GM13977 (cell line): Measurements from ENCODE around the gene DCC.
"Not testable (repeated sequence)": the region's sequence is repeated elsewhere in the genome, so short reads cannot be mapped to it uniquely, and the experiment has no call there.

ENCODE experiments used
- DNase-seq: peaks from one replicate; pipeline ENCODE4 v3.0.0; 2012; ENCODE audit warnings: low spot score
- in situ Hi-C: fragments of 300-500 bp; cut with MboI; formaldehyde crosslinking; loops from one replicate; pipeline ENCODE4 v1.12.0; 2022; ENCODE audit warnings: low sequenced_read_pairs, low pct_unique_long_range_greater_than_20kb, mixed read lengths, inconsistent platforms; ENCODE audit not compliant: unreplicated experiment
- TF ChIP-seq, protein P1 (sequence below): IDR thresholded peaks from 2 replicates; pipeline ENCODE4 v1.5.1; 2012; ENCODE audit warnings: mild to moderate bottlenecking, control low read depth; ENCODE audit not compliant: insufficient read depth; ENCODE audit errors: extremely low read depth, missing control alignments

DCC gene

DNA sequence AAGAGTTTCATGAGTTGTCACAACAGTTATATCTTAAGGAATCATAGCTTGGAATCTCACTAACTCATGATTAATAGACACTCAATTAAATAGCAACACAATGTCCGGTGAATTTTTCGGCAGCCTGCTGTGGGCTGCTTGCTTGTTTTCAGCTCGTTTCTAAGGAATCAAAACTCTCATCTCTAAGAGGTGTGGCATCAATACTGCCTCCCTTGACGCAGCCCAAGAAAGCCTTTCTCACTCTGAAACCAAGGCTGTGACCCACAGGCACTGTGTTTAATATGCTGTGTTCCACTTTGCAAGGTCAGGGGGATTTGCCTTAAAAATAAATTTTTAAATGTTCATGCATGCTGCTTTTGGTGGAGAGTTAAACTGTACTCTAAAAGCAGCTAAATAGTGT is 5.4 kb downstream of the DCC start:
- in situ Hi-C loops, result no loop called here
- DNase-seq, result no peak
- TF ChIP-seq, protein P1, sequence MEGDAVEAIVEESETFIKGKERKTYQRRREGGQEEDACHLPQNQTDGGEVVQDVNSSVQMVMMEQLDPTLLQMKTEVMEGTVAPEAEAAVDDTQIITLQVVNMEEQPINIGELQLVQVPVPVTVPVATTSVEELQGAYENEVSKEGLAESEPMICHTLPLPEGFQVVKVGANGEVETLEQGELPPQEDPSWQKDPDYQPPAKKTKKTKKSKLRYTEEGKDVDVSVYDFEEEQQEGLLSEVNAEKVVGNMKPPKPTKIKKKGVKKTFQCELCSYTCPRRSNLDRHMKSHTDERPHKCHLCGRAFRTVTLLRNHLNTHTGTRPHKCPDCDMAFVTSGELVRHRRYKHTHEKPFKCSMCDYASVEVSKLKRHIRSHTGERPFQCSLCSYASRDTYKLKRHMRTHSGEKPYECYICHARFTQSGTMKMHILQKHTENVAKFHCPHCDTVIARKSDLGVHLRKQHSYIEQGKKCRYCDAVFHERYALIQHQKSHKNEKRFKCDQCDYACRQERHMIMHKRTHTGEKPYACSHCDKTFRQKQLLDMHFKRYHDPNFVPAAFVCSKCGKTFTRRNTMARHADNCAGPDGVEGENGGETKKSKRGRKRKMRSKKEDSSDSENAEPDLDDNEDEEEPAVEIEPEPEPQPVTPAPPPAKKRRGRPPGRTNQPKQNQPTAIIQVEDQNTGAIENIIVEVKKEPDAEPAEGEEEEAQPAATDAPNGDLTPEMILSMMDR, result no peak

DNA sequence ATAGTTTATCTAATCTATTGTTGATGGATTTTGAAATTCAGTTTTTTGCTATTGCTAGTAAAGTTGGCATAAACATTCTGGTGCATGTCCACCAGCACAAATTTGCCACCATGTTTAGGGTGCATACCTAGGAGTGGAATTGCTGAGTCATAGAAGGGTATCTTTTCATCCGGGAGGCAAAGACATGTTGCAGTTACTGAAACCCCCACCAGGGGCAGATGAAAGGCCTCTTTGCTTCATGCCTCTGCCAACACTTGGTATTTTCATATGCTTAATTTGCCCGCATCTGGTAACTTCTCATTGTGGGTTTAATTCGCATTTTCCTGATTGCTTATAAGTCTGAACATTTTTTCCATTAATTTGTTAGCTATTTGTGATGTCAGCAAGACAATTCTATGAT is 8.2 kb downstream of the DCC start:
- no peak for DNase-seq
- in situ Hi-C loops, result no loop called here
- TF ChIP-seq, protein P1, result peak; percentile 23

DNA sequence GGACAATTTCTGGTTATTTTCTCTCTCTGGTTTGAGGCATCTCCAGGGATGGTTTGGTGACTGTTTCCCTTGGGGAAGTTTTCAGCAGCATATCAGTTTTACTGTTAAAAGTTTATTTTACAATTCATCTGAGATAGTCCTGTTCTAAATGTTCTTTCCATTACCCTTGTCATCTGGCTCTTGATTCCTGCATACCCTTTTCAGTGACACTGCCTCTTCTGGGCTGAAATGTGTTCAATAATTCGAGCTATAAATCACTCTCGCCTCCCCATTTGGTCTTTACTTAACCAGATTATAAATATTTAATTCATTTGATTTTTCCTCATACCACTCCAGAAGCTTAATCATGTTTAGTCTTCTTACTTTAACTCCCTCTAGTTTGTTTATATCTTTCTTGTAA is 9.5 kb downstream of the DCC start:
- in situ Hi-C loops, result no loop called here
- TF ChIP-seq, protein P1, result no peak
- no peak for DNase-seq

DNA sequence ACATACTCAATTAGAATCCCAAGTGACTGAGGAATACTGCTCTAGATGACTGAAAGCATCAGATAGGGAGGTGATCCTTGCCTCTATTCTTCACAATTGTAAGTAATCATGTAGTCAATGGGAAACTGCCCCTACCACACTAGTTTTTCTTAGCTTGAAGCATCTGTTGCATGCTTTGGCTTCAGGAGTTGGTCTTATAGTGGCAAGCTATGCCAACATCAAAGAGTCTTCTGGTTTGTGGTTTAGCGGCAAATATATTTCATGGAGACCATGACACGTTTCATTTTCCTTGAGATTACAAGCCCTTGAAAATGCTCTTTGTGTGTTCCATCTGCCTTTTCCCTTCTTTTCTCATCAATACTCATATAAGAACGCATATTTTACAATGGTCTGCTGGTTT is 12.9 kb downstream of the DCC start:
- TF ChIP-seq, protein P1, result no peak
- in situ Hi-C loops, result no loop called here
- no peak for DNase-seq

DNA sequence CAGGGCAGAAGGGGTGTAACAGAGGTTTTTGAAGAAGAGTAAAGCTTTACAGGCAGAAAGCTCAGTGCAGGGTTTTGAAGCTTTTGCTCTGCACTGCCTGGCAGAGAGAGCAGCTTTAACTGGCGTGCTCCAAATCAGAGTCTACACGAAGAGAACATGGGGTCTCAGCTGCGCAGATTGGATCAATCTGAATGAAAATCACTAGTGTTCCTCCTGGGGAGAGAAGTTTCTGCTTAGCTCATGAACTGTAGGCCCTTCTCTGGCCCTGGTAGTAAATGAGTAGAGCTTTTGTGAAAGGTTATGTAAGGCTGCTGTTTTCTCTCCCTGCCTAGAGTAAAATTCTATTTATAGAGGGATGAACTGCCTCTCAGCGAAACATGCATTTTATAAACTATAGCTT is 13.6 kb downstream of the DCC start:
- TF ChIP-seq, protein P1, result no peak
- in situ Hi-C loops, result no loop called here
- no peak for DNase-seq

DNA sequence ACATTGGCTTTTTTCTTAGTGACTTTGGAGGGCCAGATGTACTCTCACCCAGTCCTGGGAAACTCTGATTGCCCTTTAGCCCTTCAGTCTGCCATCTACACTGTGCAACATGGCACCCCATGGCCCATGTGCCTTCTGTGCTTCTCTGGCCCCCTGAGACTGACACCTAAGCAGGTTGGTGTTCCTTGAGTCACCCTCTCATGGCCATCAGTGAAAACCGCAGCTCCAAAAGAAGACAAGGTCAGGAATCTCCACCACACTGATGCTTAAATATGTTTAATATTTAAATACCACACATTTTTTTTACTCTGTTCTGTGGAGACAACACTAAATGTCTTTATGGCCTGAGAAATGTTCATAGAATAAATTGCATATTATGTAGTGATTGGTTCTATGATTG is 23.9 kb downstream of the DCC start:
- in situ Hi-C loops, result no loop called here
- no peak for DNase-seq
- TF ChIP-seq, protein P1, result no peak

DNA sequence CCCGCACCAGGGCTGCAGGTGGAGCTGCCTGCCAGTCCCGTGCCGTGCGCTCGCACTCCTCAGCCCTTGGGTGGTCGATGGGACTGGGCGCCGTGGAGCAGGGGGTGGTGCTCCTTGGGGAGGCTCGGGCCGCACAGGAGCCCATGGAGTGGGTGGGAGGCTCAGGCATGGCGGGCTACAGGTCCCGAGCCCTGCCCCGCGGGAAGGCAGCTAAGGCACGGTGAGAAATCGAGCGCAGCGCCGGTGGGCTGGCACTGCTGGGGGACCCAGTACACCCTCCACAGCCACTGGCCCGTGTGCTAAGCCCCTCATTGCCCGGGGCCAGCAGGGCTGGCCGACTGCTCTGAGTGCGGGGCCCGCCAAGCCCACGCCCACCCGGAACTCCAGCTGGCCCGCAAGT is 26.9 kb downstream of the DCC start:
- in situ Hi-C loops, DNase-seq: not testable (repeated sequence)
